Forelimb muscle (tissue), 1 donor: Measurements from ENCODE around the gene PLEKHG1. TPM values are rescaled to one million over a fixed set of nuclear protein-coding genes. Genes with fewer than 3 reads are reported as not detected.

ENCODE experiments used
- DNase-seq: peaks from one replicate; pipeline ENCODE4 v3.0.0-alpha.2; 2013; ENCODE audit warnings: low read depth
- polyA plus RNA-seq: library from polyadenylated mRNA; unstranded; fragments of 120-200 nt; gene quantifications from one replicate; pipeline ENCODE4 v1.2.1, GENCODE V29; 2013; ENCODE audit not compliant: insufficient read length

PLEKHG1 gene
- polyA plus RNA-seq, 1 donor = 11.2 TPM

DNA sequence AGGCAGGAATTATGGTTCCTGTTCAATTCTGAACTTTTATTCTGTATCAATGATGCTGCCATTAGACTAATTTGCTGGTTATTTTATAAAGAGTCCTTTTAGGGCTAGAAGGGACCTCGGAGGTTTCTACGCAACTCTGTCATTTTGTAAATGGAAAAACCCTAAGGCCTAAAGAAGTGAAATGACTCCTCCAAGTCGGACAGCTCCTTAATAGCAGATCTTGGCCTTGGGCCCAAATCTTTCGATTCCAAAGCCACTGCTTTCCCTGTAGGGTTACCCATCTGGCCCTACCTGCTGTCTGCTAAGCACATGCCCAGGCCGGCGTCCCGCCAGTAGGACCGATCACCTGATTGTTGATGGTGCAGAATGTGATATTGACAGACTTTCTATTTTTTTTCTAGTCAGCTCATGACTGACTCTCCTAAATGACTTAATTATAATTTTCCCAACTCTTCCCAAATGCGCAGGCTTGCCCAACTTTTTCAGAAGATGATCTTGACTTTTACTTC lies 40.2 kb downstream of the PLEKHG1 start:
- no peak for DNase-seq

DNA sequence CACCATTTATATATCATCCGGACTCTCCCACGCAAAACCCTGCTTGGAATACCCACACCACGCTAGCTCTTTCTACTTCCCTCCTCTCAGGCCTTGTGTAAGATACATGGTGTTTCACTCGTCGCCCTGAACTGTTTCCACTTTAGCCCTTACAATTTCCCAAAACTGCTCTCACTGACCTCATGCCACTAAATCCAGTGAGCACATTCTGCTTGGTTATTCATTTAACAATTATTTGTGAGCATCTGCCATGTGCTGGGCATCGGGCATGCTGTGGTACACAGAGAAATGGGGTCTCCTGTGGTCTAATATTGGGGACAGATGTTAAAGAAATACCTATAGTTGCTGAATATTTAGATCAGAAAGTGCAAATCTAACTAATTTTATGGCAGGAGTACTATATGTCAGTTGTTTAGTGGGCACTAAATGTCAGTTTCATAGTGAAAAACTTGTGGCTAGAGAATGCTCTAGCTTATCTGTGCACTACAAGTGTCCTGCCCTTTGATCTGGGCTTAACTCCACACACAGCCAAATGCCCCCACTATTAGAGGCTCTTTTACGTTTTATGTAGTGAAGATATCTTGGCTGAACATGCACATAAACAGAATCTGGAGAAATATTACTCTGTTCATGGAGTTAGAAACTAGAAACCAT lies 41.0 kb downstream of the PLEKHG1 start:
- DNase-seq = no peak

DNA sequence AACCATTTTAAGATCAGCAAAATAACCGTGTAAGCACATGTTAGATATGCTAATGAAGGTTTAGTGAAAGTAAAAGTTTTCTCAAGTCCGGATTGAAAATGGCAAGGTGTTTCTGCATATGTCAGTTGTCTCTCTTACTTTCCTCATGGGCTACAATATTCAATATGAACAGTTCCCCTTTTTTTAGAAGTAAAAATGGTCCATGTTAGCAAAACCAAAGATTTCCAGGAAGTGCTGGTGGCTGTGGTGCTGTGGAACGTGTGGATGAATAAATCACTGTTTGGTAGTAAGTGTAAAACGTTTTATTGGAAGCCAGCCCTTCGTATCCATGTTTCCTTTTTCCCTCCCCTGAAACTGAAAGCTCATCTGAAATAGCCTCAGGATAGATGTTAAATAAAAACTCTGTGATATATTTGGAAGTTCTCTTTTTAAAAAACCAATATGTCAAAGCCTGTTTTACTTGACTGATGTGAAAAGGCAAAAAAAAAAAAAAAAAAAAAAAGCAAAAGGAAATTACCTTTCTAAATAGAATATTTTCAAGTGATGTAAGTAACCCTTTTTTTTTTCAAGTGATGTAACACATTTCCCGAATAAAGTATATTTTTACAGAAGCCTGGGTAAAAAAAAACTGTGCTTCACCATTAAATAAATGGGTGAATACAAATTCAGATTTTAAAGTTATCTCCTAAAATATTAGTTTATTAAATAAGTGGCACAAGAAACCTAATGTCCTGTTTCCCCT lies 41.9 kb downstream of the PLEKHG1 start:
- no peak for DNase-seq

DNA sequence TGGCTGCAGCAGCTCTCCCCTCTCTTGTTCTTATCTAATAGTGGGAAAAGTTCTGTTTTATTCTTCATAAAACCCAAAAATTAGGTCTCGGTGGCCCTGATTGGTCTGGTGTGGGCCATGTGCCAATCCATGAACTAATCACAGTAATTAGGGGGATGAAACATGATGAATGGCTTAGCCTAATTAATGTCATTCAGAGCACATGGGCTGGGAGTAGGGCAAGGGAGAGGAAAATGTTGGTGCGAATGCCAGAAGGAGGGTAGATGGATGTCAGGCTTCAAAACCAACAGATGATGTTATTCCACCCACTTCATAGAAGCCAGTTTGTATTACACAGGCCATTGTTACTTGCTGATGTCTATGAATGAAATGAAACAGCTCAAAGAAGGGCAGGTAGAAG lies 46.5 kb downstream of the PLEKHG1 start:
- no peak for DNase-seq

DNA sequence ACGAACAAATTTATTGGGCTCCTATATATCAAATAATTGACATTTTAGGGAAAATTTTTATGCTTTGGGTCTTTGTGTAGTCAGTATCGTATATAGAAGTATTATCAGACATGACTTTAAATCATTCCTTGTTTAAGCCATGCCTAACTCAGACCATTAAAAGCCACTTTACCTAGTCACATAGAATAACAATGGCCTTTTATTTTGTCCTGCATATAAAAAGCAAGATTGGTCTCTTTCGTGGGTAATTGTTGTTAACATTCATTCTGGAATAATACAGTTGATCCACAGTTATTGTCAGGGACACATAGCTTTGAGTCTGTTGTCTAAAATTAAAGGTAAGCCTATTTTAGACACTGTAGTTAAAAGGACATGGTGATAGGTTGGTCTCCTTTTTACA lies 47.4 kb downstream of the PLEKHG1 start:
- no peak for DNase-seq

Other genes starting within 250 kb of the PLEKHG1 start
- 0.05 TPM for gene IYD, start 230.9 kb upstream of the PLEKHG1 start, polyA plus RNA-seq